Keratinocyte (primary cell): ENCODE data around the gene DNAJA3. TPM values are rescaled to one million over a fixed set of nuclear protein-coding genes. Genes with fewer than 3 reads are reported as not detected.

Experiments used
- DNase-seq: peaks from one replicate; pipeline ENCODE4 v3.0.0-alpha.2; 2011; ENCODE audit warnings: low read depth, missing footprints, low spot score
- FAIRE-seq: peaks from 2 replicates; lab custom pipeline; 2011; peaks lifted over from hg19 to GRCh38; lab: Jason Lieb, UNC
- H2AFZ ChIP-seq: 2 replicates; pipeline ENCODE4 v1.6.0; 2012; ENCODE audit warnings: low read length, control low read depth, inconsistent platforms; ENCODE audit not compliant: control insufficient read depth
- H3K27ac ChIP-seq: 2 replicates; pipeline ENCODE4 v1.5.1; 2011; ENCODE audit warnings: low read length; ENCODE audit not compliant: control insufficient read depth, insufficient read depth
- H3K27me3 ChIP-seq: 3 replicates; pipeline ENCODE4 v1.6.0; 2011; ENCODE audit warnings: low read length; ENCODE audit not compliant: control insufficient read depth, insufficient read depth; ENCODE audit errors: extremely low read depth
- H3K36me3 ChIP-seq, 2 experiments: 2 replicates in 1 of 2; 3 replicates in 1 of 2; pipeline ENCODE4 v1.5.1; 2011; ENCODE audit warnings: low read length in 2 of 2, mild to moderate bottlenecking in 1 of 2; ENCODE audit not compliant: control insufficient read depth in 2 of 2, insufficient read depth in 2 of 2; ENCODE audit errors: extremely low read depth in 1 of 2
- H3K4me1 ChIP-seq: 3 replicates; pipeline ENCODE4 v1.5.1; 2011; ENCODE audit warnings: low read length; ENCODE audit not compliant: control insufficient read depth, insufficient read depth; ENCODE audit errors: extremely low read depth
- H3K4me2 ChIP-seq: 3 replicates; pipeline ENCODE4 v1.6.0; 2011; ENCODE audit warnings: low read depth, low read length; ENCODE audit not compliant: control insufficient read depth, insufficient read depth; ENCODE audit errors: extremely low read depth
- H3K4me3 ChIP-seq, 3 experiments: fragments of 200-600 bp in 1 of 3; sonication (generic) in 1 of 3; 2 replicates in 2 of 3; 3 replicates in 1 of 3; pipeline ENCODE4 v1.5.1; 2011 to 2016; ENCODE audit warnings: low read length in 3 of 3, mild to moderate bottlenecking in 3 of 3, control low read depth in 2 of 3, inconsistent platforms in 1 of 3, low read depth in 1 of 3, mixed read lengths in 1 of 3, mixed run types in 1 of 3, moderate library complexity in 1 of 3; ENCODE audit not compliant: control insufficient read depth in 2 of 3, insufficient read depth in 2 of 3; ENCODE audit errors: extremely low read depth in 1 of 3
- H3K79me2 ChIP-seq: 2 replicates; pipeline ENCODE4 v1.6.0; 2012; ENCODE audit warnings: low read length; ENCODE audit not compliant: control insufficient read depth, insufficient read depth
- H3K9ac ChIP-seq: 3 replicates; pipeline ENCODE4 v1.6.0; 2011; ENCODE audit warnings: low read length; ENCODE audit not compliant: control insufficient read depth, insufficient read depth; ENCODE audit errors: extremely low read depth
- H3K9me1 ChIP-seq: 3 replicates; pipeline ENCODE4 v1.6.0; 2011; ENCODE audit warnings: low read length; ENCODE audit not compliant: control insufficient read depth, insufficient read depth; ENCODE audit errors: extremely low read depth
- H3K9me3 ChIP-seq: 2 replicates; pipeline ENCODE4 v1.5.1; 2012; ENCODE audit warnings: low read depth, low read length; ENCODE audit not compliant: control insufficient read depth
- H4K20me1 ChIP-seq: 3 replicates; pipeline ENCODE4 v1.6.0; 2011; ENCODE audit warnings: low read length; ENCODE audit not compliant: control insufficient read depth, insufficient read depth; ENCODE audit errors: extremely low read depth
- EZH2 ChIP-seq: IDR thresholded peaks from one replicate; pipeline ENCODE4 v1.6.1; 2012; ENCODE audit warnings: inconsistent platforms, mild to moderate bottlenecking, low read length, moderate library complexity
- dilution Hi-C: fragments of 300-500 bp; cut with MboI; formaldehyde crosslinking; loops from one replicate; pipeline ENCODE4 v1.7.0; 2020; ENCODE audit warnings: low sequenced_read_pairs; ENCODE audit not compliant: extremely low pct_ligation_motif_present
- polyA plus RNA-seq, 5 experiments: library from polyadenylated mRNA; depleted of rRNA in 3 of 5; stranded (reverse) in 3 of 5; stranded (forward) in 1 of 5; unstranded in 1 of 5; fragments of >200 nt; gene quantifications; 1 replicate in 1 of 5; 2 replicates in 3 of 5; 3 replicates in 1 of 5; pipeline versions ENCODE4 v1.2.1 to v1.2.3, GENCODE V29; 2011 to 2012; ENCODE audit warnings: missing spikeins in 2 of 5, low read depth in 1 of 5, low replicate concordance in 1 of 5
- TF ChIP-seq, protein P1 (sequence below), 3 experiments: IDR thresholded peaks in 1 of 3; conservative IDR thresholded peaks in 1 of 3; optimal IDR thresholded peaks in 1 of 3; 2 replicates in 2 of 3; 3 replicates in 1 of 3; pipeline versions ENCODE3 to v1.5.1; 2011; ENCODE audit warnings: low read length in 3 of 3, mild to moderate bottlenecking in 3 of 3, moderate library complexity in 2 of 3, control low read depth in 1 of 3, inconsistent platforms in 1 of 3; ENCODE audit not compliant: insufficient read depth in 2 of 3; ENCODE audit errors: extremely low read depth in 1 of 3

DNAJA3 gene
- polyA plus RNA-seq, 1 donor (not counting 4 experiments of a cell fraction or from before 2014, with no cell fraction given) = 48.4 TPM

DNA sequence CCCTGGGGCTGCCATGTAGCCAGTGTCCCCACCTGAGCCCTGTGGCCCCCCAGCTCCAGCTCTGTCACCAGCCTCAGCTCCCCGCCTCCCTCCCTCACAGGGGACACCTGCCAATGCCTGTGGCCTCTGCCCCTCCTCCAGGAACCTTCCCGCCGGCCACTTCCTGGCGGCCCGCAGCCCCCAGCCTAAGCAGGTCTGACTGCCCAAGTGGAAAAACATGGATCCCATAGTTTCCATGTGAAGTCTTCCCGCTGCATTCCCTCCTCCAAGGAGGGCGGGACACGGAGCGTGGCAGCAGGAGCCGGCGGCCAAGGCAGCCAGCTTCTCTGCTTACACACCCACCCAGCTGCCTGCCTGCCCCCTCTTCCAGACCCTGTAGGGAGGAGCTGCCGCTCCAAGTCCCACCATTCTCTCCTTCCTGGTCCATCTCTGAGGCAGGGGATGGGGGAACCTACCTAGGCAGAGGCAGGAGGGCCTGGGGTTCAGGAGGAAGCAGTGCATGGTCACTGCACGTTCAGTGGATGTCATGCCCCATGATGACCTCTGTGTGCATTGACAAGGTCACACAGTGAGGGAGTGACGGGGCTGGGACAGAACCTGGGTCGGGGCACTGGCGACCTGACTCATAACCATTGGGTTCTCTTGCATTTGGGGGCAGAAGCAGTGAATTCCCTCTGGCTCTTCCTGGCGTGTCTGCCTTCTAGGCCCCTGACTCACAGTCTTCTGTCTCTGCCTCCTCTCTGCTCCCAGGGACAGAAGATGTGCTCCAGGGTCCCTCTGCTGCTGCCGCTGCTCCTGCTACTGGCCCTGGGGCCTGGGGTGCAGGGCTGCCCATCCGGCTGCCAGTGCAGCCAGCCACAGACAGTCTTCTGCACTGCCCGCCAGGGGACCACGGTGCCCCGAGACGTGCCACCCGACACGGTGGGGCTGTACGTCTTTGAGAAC, 45.3 kb upstream of the DNAJA3 start:
- DNase-seq (no peak), FAIRE-seq (no peak)
- Histone ChIP-seq H3K79me2 (no peaks in the 10 kb centered on the region), H3K4me3 (no peak overlapping the region), H3K9me1 (no peaks in the 10 kb centered on the region), H3K9me3 (no peaks in the 10 kb centered on the region), H2AFZ (no peak overlapping the region), H3K27ac (no peak overlapping the region), H3K9ac (no peak overlapping the region), H3K4me2 (no peak overlapping the region), H4K20me1 (no peaks in the 10 kb centered on the region), H3K27me3 (no peaks in the 10 kb centered on the region), H3K4me1 (no peaks in the 10 kb centered on the region), H3K36me3 (peaks cover 11% of the 10 kb centered on the region in 2 experiments)
- dilution Hi-C loops = no loop called here
- TF ChIP-seq EZH2 = no peak
- TF ChIP-seq, protein P1, sequence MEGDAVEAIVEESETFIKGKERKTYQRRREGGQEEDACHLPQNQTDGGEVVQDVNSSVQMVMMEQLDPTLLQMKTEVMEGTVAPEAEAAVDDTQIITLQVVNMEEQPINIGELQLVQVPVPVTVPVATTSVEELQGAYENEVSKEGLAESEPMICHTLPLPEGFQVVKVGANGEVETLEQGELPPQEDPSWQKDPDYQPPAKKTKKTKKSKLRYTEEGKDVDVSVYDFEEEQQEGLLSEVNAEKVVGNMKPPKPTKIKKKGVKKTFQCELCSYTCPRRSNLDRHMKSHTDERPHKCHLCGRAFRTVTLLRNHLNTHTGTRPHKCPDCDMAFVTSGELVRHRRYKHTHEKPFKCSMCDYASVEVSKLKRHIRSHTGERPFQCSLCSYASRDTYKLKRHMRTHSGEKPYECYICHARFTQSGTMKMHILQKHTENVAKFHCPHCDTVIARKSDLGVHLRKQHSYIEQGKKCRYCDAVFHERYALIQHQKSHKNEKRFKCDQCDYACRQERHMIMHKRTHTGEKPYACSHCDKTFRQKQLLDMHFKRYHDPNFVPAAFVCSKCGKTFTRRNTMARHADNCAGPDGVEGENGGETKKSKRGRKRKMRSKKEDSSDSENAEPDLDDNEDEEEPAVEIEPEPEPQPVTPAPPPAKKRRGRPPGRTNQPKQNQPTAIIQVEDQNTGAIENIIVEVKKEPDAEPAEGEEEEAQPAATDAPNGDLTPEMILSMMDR (optimal IDR thresholded peaks at IDR 0.05 in 1 of 3, IDR thresholded peaks at IDR 0.05 in 1 of 3, conservative IDR thresholded peaks at IDR 0.05 in 1 of 3; ENCODE audit: extremely low read depth in 1 of 3, insufficient read depth in 2 of 3, low read length in 3 of 3) = no peak

DNA sequence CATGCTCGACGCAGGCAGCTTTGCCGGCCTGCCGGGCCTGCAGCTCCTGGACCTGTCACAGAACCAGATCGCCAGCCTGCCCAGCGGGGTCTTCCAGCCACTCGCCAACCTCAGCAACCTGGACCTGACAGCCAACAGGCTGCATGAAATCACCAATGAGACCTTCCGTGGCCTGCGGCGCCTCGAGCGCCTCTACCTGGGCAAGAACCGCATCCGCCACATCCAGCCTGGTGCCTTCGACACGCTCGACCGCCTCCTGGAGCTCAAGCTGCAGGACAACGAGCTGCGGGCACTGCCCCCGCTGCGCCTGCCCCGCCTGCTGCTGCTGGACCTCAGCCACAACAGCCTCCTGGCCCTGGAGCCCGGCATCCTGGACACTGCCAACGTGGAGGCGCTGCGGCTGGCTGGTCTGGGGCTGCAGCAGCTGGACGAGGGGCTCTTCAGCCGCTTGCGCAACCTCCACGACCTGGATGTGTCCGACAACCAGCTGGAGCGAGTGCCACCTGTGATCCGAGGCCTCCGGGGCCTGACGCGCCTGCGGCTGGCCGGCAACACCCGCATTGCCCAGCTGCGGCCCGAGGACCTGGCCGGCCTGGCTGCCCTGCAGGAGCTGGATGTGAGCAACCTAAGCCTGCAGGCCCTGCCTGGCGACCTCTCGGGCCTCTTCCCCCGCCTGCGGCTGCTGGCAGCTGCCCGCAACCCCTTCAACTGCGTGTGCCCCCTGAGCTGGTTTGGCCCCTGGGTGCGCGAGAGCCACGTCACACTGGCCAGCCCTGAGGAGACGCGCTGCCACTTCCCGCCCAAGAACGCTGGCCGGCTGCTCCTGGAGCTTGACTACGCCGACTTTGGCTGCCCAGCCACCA, 44.4 kb upstream of the DNAJA3 start:
- FAIRE-seq (no peak), DNase-seq (no peak)
- no peaks in the 10 kb centered on the region for H3K9me3 ChIP-seq
- H2AFZ ChIP-seq = no peak overlapping the region
- no peaks in the 10 kb centered on the region for H3K27me3 ChIP-seq
- H4K20me1 ChIP-seq = no peaks in the 10 kb centered on the region
- H3K79me2 ChIP-seq = no peaks in the 10 kb centered on the region
- no peak overlapping the region for H3K9ac ChIP-seq
- H3K4me3 ChIP-seq = no peak overlapping the region
- H3K27ac ChIP-seq = no peak overlapping the region
- peaks cover 11% of the 10 kb centered on the region in 2 experiments for H3K36me3 ChIP-seq
- H3K4me2 ChIP-seq = no peak overlapping the region
- TF ChIP-seq EZH2 = no peak
- TF ChIP-seq, protein P1 (optimal IDR thresholded peaks at IDR 0.05 in 1 of 3, IDR thresholded peaks at IDR 0.05 in 1 of 3, conservative IDR thresholded peaks at IDR 0.05 in 1 of 3; ENCODE audit: extremely low read depth in 1 of 3, insufficient read depth in 2 of 3, low read length in 3 of 3) = no peak
- H3K9me1 ChIP-seq = no peaks in the 10 kb centered on the region
- dilution Hi-C loops = no loop called here
- no peaks in the 10 kb centered on the region for H3K4me1 ChIP-seq
